Neural cell (in vitro differentiated cells): ENCODE results near the gene BFSP1.

ENCODE experiments used
- CTCF ChIP-seq: fragments of 450-650 bp; IDR thresholded peaks from 2 replicates; pipeline ENCODE4 v1.5.1; 2014; ENCODE audit warnings: antibody characterized with exemption, mild to moderate bottlenecking, moderate library complexity; ENCODE audit not compliant: poor library complexity, severe bottlenecking
- EP300 ChIP-seq: fragments of 450-650 bp; conservative IDR thresholded peaks from 2 replicates; pipeline ENCODE4 v1.6.1; 2014; ENCODE audit warnings: antibody characterized with exemption, mild to moderate bottlenecking, moderate library complexity; ENCODE audit not compliant: poor library complexity, severe bottlenecking
- RAD21 ChIP-seq: fragments of 450-650 bp; conservative IDR thresholded peaks from 2 replicates; pipeline ENCODE4 v1.6.1; 2014; ENCODE audit warnings: antibody characterized with exemption, mild to moderate bottlenecking, moderate library complexity
- SMC3 ChIP-seq: fragments of 450-650 bp; conservative IDR thresholded peaks from 2 replicates; pipeline ENCODE4 v1.6.1; 2014; ENCODE audit warnings: antibody characterized with exemption, mild to moderate bottlenecking, moderate library complexity; ENCODE audit not compliant: poor library complexity

- TF ChIP-seq SMC3, result no peak
- no peak for TF ChIP-seq CTCF
- TF ChIP-seq RAD21, result no peak
- no peak for TF ChIP-seq EP300
Observed at GRCh38 chr20:17469246-17470030, 61.7 kb downstream of the BFSP1 start.
